ENCODE data around the gene IFT52.
A peak's percentile ranks its signal among the peaks of the same experiment; 100 is the strongest.
"Not testable (repeated sequence)": the region's sequence is repeated elsewhere in the genome, so short reads cannot be mapped to it uniquely, and the experiment has no call there.

The IFT52 gene

DNA sequence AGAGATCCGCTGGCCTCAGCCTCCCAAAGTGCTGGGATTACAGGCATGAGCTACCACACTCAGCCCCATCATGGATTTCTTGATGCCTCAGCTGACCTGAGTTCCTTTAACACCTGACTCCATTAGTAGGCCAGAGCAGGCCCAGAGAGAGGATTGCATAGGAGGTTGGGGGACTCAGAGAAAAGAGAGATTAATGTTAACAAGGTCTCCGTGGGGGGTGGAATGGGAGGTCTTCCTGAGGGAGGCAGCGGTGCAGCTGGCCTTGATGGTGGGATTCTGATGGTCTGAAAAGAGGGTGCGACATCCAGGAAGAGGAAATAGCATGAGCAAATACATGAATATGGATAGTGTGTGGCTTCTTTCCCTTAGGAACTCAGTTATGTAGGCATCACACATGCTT, 22.0 kb upstream of the IFT52 start:
- no peak for DNase-seq (ENCODE audit: low spot score)

DNA sequence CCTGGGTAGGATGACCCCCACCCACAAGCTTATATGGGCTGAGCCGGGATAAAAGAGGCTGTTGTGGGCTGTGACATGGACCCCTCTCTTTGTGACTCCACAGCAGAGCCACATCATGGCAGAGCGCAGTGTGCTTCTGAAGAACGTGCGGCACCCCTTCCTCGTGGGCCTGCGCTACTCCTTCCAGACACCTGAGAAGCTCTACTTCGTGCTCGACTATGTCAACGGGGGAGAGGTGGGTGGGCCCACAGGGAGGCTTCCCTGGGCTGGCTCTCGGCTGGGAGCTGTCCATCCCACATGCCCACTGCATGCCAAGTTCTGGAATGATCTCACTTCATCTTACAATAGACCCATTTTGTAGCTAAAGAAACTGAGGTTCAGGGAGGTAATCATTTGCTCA, 21.5 kb upstream of the IFT52 start:
- no peak for DNase-seq (ENCODE audit: low spot score)

DNA sequence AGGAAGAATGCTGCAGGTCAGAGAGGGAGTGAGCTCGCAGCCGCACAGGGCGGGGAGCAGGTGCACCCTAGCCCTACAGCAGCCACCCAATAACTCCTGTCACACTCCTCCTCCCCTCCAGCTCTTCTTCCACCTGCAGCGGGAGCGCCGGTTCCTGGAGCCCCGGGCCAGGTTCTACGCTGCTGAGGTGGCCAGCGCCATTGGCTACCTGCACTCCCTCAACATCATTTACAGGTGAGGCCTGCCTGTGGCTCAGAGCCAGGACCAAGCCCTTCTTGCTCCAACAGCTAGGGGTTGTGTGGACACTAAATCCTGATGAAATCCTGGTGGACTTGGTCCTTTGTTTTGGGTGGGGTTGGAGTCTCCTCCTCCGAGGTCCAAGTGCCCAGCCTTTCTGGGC, 20.2 kb upstream of the IFT52 start:
- DNase-seq (ENCODE audit: low spot score) = no peak

DNA sequence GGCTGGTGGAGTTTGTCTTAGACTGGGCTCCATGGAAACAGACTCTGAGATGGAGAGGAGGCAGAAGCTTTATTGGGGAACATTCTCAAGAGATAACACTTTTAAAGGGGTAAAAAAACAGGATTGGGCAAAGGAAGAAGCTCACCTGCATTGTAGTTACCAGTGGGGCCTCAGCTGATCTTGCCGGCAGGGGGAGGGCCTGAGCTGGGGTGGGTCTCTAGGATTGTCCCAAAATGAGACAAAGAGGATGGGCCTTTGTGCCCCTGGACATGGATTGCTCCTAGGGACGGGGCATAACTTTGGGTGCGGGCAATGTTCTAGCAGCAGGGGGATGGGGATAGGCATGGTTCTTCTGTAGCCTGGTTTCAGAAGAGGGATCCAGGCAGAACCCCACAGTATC, 19.4 kb upstream of the IFT52 start:
- DNase-seq (ENCODE audit: low spot score) = no peak

DNA sequence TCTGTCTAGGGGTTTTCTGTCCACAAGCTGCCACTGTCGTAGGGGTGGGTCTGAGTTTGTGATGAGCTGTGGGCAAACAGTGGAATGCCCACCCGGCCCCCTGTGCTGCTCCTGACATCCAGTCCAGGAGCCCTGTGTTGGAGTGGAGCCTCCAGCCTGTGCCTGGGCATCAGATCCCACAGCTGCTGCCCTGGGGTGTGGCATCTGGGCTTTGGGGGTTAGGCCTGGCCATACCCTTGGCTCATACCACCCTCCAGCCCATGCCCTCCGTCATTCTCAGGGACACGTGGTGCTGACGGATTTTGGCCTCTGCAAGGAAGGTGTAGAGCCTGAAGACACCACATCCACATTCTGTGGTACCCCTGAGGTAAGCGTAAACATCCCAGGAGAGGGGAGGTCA, 19.0 kb upstream of the IFT52 start:
- DNase-seq (ENCODE audit: low spot score) = no peak

DNA sequence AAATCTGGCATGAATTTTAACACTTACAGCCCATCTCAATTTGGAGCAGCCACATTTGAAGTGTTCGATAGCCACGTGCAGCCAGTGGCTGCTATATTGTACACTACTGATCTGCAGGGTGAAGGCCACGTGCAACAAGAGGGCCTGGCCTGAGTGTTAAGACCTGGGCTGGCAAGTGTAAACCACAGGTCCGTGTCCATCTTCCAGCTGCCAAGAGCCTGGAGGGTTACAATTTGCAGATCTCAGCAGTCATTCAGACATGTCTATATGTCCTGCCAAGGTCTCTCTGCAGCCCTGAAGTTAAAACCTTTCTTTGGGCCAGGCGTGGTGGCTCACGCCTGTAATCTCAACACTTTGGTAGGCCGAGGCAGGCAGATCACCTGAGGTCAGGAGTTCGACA, 17.8 kb upstream of the IFT52 start:
- no peak for DNase-seq (ENCODE audit: low spot score)

DNA sequence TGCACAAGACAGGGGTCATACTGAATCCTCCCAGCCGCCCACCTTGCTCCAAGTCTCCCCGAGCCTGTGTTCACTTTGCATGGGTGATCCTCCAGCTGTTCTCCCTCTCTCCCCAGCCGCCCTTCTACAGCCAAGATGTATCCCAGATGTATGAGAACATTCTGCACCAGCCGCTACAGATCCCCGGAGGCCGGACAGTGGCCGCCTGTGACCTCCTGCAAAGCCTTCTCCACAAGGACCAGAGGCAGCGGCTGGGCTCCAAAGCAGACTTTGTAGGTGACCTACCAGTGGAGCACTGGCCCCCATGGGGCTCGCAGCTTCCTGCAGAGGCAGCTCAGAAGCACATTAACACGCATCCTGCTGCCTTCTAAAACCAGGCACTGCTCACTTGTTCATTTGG, 14.6 kb upstream of the IFT52 start:
- DNase-seq (ENCODE audit: low spot score) = no peak

DNA sequence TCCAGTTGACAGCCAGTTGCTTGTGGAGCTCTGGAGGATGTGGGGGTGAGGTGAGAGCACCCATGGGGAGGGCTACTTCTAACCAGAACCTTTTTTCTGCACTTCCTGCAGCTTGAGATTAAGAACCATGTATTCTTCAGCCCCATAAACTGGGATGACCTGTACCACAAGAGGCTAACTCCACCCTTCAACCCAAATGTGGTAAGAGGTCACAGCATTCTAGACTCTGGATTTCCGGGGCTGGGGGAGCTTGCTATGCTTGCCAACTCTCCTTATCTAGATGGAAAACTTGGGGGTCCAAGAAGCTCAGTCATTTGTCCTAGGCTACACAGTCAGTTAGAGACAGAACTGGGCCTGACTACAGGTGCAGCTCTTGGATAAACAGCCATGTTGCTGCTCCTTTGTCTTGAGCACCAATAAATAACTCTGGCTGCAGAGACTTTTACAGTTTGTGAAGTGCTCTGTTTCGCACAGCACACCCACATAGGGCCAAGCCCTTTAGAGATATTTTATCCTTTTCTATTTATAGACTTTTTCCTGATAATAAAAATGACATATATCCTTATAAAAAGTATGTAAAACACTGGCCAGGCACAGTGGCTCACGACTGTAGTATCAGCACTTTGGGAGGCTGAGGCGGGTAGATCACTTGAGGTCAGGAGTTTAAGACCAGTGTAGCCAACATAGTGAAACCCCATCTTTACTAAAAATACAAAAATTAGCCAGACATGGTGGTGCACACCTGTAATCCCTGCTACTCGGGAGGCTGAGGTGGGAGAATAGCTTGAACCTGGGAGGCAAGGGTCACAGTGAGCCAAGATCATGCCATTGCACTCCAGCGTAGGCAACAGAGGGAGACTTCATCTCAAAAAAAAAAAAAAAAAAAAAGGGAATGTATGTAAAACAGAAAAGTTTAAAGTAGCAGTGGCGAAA, 10.6 kb upstream of the IFT52 start:
- DNase-seq (ENCODE audit: low spot score) = no peak

DNA sequence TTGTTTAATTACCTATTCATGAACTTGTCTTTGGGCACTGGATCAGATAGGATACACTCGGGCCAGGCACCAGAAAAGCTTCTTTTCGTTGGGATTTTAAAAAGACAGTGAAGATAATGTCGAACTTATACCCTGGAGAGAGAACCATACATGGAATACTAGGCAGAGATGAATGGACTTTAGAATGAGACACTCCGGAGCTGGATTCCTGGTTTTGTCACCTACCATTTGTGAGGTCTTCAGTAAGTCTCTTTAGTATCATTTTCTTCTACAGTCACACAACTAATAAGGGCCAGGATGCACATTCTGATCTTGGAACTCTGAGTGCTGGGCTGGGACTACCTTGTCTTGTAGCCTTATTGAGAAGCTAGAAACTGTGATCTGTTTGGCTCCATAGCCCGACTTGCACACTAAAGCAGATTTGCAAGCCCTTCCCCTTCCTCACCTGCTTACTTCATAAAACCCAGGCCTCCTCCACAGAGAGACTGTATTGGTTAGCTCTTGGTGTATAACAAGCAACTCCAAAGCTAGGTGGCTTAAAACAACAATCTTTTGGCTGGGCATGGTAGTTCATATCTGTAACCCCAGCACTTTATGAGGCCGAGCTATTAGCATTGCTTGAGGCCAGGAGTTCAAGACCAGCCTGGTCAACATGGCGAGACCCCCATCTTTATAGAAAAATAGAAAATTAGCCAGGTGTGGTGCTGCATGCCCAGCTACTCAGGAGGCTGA, 7.4 kb upstream of the IFT52 start:
- DNase-seq (ENCODE audit: low spot score) = no peak

DNA sequence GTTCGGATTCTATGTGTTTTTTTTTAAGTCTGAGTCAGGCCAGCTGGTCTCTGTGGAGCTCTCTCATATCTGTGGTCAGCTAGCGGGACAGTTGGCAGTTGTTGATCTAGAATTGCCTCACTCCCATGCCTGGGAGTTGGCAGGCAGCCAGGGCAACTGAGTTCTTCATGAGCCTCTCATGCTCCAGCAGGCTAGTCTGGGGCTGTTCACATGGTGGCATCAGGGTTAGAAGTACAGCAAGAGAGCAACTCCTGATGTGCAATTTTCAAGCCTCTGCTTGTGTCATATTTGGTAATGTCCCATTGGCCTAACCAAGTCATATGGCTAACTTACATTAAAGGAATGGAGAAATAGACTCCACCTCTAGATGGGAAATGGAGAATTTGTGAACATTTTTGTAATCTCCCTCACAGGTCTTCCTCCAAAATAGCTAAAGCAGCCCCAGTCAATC, 6.7 kb upstream of the IFT52 start:
- DNase-seq (ENCODE audit: low spot score) = peak; percentile 48

DNA sequence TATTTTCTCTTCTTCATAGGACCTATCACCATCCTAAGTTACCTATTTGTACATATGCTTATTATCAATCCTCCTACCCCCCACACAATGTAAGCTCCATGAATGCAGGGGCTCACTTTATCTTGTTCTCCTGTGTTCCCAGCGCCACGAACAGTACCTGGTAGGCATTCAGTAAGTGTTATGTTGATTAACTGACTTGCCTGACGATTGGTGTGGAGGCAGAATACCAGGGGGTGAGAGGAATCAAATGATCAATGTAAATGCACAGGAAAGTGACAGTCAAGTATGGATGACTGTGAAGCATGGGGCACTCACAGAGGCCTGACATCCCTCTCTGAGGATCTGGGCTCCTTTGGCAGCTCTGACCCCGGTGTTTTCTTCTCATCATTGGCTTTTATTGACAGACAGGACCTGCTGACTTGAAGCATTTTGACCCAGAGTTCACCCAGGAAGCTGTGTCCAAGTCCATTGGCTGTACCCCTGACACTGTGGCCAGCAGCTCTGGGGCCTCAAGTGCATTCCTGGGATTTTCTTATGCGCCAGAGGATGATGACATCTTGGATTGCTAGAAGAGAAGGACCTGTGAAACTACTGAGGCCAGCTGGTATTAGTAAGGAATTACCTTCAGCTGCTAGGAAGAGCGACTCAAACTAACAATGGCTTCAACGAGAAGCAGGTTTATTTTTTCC, 6.1 kb upstream of the IFT52 start:
- no peak for DNase-seq (ENCODE audit: low spot score)

DNA sequence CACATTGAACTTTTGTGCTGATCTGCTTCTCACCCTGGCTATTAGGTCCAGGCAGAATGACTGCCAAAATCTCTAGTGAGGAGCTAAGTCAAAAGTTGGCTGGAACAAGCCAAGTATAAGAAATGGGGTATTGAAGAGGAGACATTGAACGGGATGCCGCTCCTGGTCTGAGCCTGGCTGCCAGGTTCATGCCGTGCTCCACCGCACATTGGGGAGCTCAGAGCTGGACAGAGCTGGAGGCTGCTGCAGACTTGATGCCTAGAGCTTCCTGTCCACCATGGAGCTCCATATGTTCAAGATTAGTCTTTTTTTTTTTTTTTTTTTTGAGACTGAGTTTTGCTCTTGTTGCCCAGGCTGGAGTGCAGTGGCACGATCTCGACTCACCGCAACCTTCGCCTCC, 4.1 kb upstream of the IFT52 start:
- no peak for DNase-seq (ENCODE audit: low spot score)

DNA sequence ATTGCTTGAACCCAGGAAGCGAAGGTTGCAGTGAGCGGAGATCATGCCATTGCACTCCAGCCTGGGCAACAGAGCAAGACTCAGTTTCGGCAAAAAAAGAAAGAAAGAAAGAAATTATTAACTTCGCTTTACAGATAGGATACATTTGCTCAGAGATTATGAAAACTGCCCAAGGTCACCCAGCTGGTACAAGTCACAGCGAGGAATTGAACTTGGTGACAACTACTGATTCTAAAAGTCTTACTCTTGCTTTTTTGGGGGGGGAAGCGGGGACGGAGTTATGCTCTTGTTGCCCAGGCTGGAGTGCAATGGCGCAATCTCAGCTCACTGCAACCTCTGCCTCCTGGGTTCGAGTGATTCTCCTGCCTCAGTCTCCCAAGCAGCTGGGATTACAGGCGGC, 2.2 kb upstream of the IFT52 start:
- not testable (repeated sequence) for DNase-seq (ENCODE audit: low spot score)

DNA sequence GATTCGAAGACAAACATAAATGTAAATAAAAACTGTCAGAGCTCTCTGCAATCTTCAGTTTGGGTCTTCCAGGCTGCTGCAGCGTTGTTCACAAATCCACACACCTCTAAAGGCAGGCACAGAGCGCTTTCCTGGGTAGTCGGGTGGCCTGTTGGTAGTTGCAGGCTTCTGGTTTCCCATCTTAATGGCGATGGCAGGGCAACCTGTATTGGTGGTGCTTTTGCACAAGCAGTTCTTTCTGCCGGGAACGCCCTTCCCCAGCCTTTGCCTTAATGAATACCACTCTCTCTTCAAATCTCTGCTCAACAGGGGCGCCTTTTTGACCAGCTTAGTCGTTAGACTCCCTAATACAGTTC, 723 bp upstream of the IFT52 start:
- no peak for DNase-seq (ENCODE audit: low spot score)

DNA sequence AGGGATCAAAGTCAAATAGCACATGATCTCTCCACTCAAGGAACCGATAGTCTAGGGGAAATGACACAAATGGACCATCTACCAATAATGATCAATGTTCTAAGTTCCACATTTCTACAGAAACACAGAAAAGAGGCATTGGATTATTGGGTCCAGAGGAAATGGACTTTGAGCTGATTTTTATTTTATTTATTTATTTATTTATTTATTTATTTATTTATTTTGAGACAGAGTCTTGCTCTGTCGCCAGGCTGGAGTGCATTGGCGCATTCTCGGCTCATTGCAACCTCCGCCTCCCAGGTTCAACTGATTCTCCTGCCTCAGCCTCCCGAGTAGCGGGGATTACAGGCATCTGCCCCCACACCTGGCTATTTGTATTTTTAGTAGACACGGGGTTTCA, 11.2 kb downstream of the IFT52 start:
- not testable (repeated sequence) for DNase-seq (ENCODE audit: low spot score)

DNA sequence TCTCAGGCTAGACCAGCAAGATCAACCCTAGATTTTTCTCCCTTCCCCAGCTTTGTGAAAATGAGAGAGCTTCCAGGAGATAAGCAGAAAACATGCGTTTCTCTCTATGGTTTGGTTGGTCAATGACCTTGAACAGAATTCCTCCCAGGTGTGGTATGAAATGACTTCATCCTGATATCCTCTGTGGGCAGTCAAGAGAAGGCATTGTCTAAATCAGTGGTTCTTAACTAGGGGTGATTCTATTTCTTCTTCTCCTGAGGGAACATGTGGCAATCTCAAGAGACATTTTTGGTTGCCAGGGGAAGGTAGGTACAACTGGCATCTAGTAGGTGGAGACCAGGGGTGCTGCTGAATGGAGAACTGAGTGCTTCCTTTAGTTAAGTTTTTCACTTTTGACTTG, 12.4 kb downstream of the IFT52 start:
- DNase-seq (ENCODE audit: low spot score) = no peak

DNA sequence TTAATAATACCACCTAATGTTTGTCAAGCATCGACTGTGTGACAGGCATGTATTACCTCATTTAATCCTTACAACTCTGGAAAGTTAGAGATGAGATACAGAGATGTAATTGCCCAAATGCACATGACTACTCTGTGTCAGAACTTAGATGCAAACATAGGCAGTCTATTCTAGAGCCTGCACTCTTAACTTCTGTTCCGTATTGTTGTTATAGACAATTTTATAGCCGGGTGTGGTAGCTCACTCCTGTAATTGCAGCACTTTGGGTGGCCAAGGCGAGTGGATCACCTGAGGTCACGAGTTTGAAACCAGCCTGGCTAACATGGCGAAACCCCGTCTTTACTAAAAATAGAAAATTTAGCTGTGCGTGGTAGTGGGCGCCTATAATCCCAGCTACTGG, 15.0 kb downstream of the IFT52 start:
- no peak for DNase-seq (ENCODE audit: low spot score)

DNA sequence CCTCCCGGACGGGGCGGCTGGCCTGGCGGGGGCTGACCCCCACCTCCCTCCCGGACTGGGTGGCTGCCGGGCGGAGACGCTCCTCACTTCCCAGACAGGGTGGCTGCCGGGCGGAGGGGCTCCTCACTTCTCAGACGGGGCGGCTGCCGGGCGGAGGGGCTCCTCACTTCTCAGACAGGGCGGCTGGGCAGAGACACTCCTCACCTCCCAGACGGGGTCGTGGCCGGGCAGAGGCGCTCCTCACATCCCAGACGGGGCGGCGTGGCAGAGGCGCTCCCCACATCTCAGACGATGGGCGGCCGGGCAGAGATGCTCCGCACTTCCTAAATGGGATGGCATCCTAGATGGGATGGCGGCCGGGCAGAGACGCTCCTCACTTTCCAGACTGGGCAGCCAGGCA, 16.5 kb downstream of the IFT52 start:
- not testable (repeated sequence) for DNase-seq (ENCODE audit: low spot score)

DNA sequence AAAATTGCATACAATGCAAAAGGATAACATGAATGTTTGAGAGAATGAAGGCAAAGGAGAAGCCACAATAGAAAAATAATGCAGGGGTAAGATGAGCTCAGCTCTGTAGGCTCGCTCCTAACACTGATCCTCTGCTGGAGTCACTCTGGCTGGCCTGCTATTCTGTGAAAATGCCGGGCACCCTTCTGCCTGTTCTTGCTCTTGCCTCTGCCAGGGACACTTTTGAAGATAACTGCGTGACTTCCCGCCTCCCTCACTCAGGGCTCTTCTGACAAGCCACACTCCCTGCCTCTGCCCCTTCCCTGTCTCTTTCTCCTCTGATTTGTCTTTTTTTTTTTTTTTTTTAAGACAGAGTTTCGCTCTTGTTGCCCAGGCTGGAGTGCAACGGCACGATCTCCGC, 40.9 kb downstream of the IFT52 start:
- DNase-seq (ENCODE audit: low spot score) = no peak

DNA sequence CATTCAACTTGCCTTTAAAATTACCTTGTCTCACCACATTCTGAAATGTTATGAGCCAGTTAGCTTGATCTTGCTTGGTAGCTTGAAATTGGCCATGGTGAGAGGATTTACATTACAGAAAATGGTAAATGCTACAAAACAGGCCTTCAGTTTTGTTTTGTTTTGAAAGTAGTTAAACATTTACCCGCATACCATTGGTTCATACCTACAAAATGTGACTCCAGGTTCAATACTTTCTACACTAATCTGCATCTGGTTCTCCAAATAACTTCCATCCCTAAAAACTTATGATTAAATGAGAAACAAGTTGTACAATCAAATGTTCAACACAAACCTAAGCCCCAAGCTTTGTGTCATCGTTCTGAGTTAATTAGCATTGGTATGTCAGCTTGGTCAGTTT, 45.7 kb downstream of the IFT52 start:
- DNase-seq (ENCODE audit: low spot score) = no peak

DNA sequence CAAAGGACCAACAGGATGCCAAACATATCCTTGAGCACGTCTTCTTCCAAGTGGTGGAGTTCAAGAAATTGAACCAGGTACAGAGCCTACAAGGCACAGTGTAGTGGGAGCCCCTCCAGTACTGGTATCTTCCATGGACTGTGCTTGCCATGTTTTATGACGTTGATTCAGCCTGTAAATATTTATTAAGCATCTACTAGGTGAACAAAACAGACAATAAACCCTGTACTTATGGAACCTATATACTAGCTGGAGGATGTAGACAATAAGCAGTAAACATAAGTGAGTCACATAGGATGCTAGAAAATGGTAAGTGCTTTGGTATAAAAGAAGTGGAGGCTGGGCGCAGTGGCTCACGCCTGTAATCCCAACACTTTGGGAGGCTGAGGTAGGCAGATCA, 51.8 kb downstream of the IFT52 start:
- no peak for DNase-seq (ENCODE audit: low spot score)

DNA sequence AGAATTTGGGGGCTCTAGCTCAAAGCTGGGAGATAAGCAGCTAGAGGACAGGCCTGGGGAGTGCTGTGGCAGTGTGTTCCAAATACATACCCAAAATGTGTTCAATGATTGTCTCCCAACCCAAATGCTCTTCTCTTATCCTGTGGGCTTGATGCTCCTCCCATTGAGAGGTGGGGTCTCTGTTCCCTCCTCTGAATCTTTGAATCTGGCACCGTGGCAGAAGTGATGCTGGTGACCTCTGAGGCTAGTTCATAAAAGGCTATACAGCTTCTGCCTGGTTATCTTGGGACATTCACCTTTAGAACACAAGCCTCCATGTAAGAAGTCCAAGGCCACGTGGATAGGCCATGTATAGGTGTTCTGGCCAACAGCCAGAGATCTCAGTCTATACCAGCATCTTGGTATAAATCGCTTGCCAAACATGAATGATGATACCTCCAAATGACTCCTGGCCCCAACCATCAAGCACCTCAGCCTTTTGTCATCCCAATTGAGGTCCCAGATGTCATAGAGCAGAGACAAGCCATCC, 60.3 kb downstream of the IFT52 start:
- no peak for DNase-seq (ENCODE audit: low spot score)

Data from NAMALWA (cell line).